Fibroblast of lung (primary cell): ENCODE measurements around the gene PRELP. TPM values are rescaled to one million over a fixed set of nuclear protein-coding genes. Genes with fewer than 3 reads are reported as not detected.

Source experiments
- DNase-seq, 2 donors: peaks; one replicate each; pipeline versions ENCODE4 v3.0.0 to v3.0.0-alpha.2; 2010; ENCODE audit warnings: low read depth in 2 of 2
- H2AFZ ChIP-seq: 2 replicates; pipeline ENCODE4 v1.5.1; 2012; ENCODE audit warnings: low read length, control low read depth, inconsistent platforms
- H3K27ac ChIP-seq: 2 replicates; pipeline ENCODE4 v1.5.1; 2011; ENCODE audit warnings: low read length, control low read depth; ENCODE audit not compliant: insufficient read depth
- H3K27me3 ChIP-seq: 2 replicates; pipeline ENCODE4 v1.5.1; 2011; ENCODE audit warnings: mild to moderate bottlenecking, low read length; ENCODE audit not compliant: control insufficient read depth, insufficient read depth
- H3K36me3 ChIP-seq: 2 replicates; pipeline ENCODE4 v1.5.1; 2011; ENCODE audit warnings: low read length; ENCODE audit not compliant: control insufficient read depth, insufficient read depth
- H3K4me1 ChIP-seq: 2 replicates; pipeline ENCODE4 v1.5.1; 2011; ENCODE audit warnings: low read length; ENCODE audit not compliant: control insufficient read depth, insufficient read depth; ENCODE audit errors: extremely low read depth
- H3K4me2 ChIP-seq: 2 replicates; pipeline ENCODE4 v1.5.1; 2011; ENCODE audit warnings: low read length, control low read depth; ENCODE audit not compliant: insufficient read depth; ENCODE audit errors: extremely low read depth
- H3K4me3 ChIP-seq, 4 experiments: fragments of 200-600 bp in 1 of 4; sonication (generic) in 1 of 4; replicated peaks in 1 of 4; 2 replicates each; pipeline ENCODE4 v1.5.1; 2011 to 2016; ENCODE audit warnings: low read length in 4 of 4, low read depth in 3 of 4, mild to moderate bottlenecking in 3 of 4, control low read depth in 2 of 4, inconsistent platforms in 1 of 4, mixed read lengths in 1 of 4; ENCODE audit not compliant: insufficient read depth in 1 of 4; ENCODE audit errors: control extremely low read depth in 1 of 4
- H3K79me2 ChIP-seq: 2 replicates; pipeline ENCODE4 v1.5.1; 2012; ENCODE audit warnings: mild to moderate bottlenecking, low read length, inconsistent platforms; ENCODE audit not compliant: control insufficient read depth, insufficient read depth
- H3K9ac ChIP-seq: 2 replicates; pipeline ENCODE4 v1.5.1; 2011; ENCODE audit warnings: mild to moderate bottlenecking, low read length, control low read depth; ENCODE audit not compliant: insufficient read depth
- H3K9me3 ChIP-seq: 2 replicates; pipeline ENCODE4 v1.5.1; 2012; ENCODE audit warnings: low read depth, low read length; ENCODE audit not compliant: control insufficient read depth, insufficient read depth
- H4K20me1 ChIP-seq: 2 replicates; pipeline ENCODE4 v1.5.1; 2011; ENCODE audit warnings: low read length; ENCODE audit not compliant: control insufficient read depth, insufficient read depth; ENCODE audit errors: extremely low read depth
- EZH2 ChIP-seq: IDR thresholded peaks from 2 replicates; pipeline ENCODE4 v1.5.1; 2012; ENCODE audit warnings: low read length, control low read depth, mild to moderate bottlenecking; ENCODE audit errors: missing control alignments
- polyA plus RNA-seq, 2 donors: library from polyadenylated mRNA; depleted of rRNA in 1 of 2; stranded (reverse) in 1 of 2; unstranded in 1 of 2; fragments of >200 nt; gene quantifications; 2 replicates each; pipeline ENCODE4 v1.2.1, GENCODE V29; 2011 to 2012; ENCODE audit warnings: missing spikeins in 1 of 2
- total RNA-seq: library from RNA; depleted of rRNA; stranded (reverse); fragments of >200 nt; gene quantifications from 2 replicates; pipeline ENCODE4 v1.2.1, GENCODE V29; 2014
- TF ChIP-seq, protein P1 (sequence below), 2 donors: IDR thresholded peaks in 1 of 2; conservative IDR thresholded peaks in 1 of 2; 1 replicate in 1 of 2; 2 replicates in 1 of 2; pipeline ENCODE4 v1.5.1; 2011 to 2012; ENCODE audit warnings: low read length in 2 of 2, control low read depth in 1 of 2, inconsistent platforms in 1 of 2, low read depth in 1 of 2, mild to moderate bottlenecking in 1 of 2

The PRELP gene
- total and polyA plus RNA-seq, 2 donors (not counting 1 experiment from before 2014, with no cell fraction given), result 4.5 to 13.9 TPM

DNA sequence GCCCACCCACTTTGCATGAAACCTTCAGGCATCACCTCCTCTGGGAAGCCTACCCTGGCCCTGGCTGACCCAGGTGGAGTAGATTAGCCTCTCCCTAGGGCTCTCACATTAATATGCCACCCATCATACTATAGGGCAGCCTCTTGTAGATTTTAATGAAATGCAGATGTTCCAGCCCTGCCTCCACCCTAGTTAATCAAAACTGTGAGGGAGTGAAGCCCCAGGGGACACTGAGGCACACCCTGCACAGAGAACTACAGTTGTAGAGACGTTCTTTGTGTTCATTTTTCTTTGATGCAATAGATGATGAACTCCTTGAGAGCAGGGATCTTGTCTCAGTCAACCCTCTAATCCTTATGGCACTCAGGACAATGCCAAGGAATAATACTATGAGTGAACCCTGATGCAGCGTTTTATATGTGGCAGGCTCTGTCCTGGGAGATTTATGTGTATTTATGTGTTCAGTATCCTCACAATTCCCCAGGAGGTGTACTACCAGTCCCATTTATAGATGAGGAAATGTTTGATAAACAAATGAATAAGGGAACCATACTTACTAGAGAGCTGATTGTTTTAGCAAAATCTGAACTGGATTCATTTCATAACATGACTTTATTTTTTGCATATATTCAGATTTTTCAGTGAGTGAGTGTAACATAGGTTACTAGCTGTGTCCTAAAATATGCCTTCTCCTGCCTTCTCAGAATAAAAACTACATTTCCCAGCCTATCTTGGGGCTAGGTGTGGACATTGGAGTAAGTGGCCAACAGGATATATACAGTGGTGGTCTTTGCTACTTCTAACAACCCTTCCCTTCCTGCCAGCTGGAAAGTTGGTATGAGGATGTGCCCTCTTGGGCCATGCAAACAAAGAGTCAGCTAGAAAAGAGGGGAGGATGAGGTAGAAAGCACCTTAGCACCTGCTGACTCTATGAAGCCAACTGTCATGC lies 23.5 kb upstream of the PRELP start:
- Histone ChIP-seq H3K36me3 (no peaks in the 10 kb centered on the region), H2AFZ (no peak overlapping the region), H3K4me2 (no peak overlapping the region), H3K79me2 (no peaks in the 10 kb centered on the region), H3K27me3 (peaks cover 6% of the 10 kb centered on the region), H3K9me3 (no peaks in the 10 kb centered on the region), H3K27ac (no peak overlapping the region), H3K4me1 (peaks cover 2% of the 10 kb centered on the region), H3K9ac (no peak overlapping the region), H3K4me3 (no peak overlapping the region), H4K20me1 (no peaks in the 10 kb centered on the region)
- no peak for DNase-seq
- TF ChIP-seq EZH2, result no peak
- TF ChIP-seq, protein P1, sequence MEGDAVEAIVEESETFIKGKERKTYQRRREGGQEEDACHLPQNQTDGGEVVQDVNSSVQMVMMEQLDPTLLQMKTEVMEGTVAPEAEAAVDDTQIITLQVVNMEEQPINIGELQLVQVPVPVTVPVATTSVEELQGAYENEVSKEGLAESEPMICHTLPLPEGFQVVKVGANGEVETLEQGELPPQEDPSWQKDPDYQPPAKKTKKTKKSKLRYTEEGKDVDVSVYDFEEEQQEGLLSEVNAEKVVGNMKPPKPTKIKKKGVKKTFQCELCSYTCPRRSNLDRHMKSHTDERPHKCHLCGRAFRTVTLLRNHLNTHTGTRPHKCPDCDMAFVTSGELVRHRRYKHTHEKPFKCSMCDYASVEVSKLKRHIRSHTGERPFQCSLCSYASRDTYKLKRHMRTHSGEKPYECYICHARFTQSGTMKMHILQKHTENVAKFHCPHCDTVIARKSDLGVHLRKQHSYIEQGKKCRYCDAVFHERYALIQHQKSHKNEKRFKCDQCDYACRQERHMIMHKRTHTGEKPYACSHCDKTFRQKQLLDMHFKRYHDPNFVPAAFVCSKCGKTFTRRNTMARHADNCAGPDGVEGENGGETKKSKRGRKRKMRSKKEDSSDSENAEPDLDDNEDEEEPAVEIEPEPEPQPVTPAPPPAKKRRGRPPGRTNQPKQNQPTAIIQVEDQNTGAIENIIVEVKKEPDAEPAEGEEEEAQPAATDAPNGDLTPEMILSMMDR (conservative IDR thresholded peaks at IDR 0.05 in 1 of 2, IDR thresholded peaks at IDR 0.05 in 1 of 2; ENCODE audit: low read depth in 1 of 2, low read length in 2 of 2), result no peak

DNA sequence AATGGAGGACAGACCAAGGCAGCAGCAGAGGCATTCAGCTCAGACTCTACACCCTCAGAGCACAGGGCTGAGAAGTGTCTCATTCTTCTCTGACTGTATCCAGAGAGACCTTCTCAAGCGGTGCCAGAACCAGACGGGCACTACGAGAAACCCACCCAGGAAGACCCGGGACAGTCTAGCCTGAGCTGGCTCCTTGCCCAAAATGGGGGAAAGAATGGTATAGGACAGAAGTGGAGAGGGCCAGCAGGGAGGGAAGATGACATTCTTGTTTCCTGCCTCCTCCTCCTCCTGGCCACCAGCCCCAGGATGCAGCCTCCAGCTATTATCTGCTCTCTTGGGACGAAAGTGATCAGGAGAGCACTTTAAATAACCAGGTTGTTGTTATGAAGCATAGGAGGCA lies 22.6 kb upstream of the PRELP start:
- no peaks in the 10 kb centered on the region for H3K79me2 ChIP-seq
- H3K27me3 ChIP-seq, result peaks cover 6% of the 10 kb centered on the region
- H4K20me1 ChIP-seq, result no peaks in the 10 kb centered on the region
- no peak overlapping the region for H3K4me2 ChIP-seq
- peaks cover 2% of the 10 kb centered on the region for H3K4me1 ChIP-seq
- H3K9ac ChIP-seq, result no peak overlapping the region
- no peaks in the 10 kb centered on the region for H3K9me3 ChIP-seq
- no peak for DNase-seq
- H3K27ac ChIP-seq, result no peak overlapping the region
- TF ChIP-seq, protein P1 (conservative IDR thresholded peaks at IDR 0.05 in 1 of 2, IDR thresholded peaks at IDR 0.05 in 1 of 2; ENCODE audit: low read depth in 1 of 2, low read length in 2 of 2), result no peak
- TF ChIP-seq EZH2, result no peak
- no peaks in the 10 kb centered on the region for H3K36me3 ChIP-seq
- H3K4me3 ChIP-seq, result no peak overlapping the region
- H2AFZ ChIP-seq, result no peak overlapping the region

DNA sequence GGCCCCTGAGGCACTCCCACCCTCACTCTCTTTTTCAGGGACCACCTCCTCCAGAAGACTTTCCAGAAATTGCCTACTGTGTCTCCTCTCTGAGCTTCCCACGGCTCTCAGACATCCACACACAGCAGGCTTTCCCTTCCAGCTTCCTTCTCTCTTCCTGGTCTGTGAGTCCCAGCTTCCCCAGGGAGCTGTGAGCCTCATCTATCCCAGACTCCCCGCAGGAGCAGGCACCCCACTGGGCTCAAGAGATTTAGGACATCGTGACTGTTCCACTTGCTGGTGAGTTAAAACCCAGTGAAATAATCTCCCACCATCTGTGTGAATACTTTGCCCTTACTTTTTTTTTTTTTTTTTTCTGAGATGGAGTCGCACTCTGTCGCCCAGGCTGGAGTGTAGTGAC lies 22.0 kb upstream of the PRELP start:
- no peak overlapping the region for H3K9ac ChIP-seq
- DNase-seq, result no peak
- no peaks in the 10 kb centered on the region for H3K79me2 ChIP-seq
- H3K36me3 ChIP-seq, result no peaks in the 10 kb centered on the region
- no peak overlapping the region for H3K27ac ChIP-seq
- peaks cover 2% of the 10 kb centered on the region for H3K4me1 ChIP-seq
- TF ChIP-seq, protein P1 (conservative IDR thresholded peaks at IDR 0.05 in 1 of 2, IDR thresholded peaks at IDR 0.05 in 1 of 2; ENCODE audit: low read depth in 1 of 2, low read length in 2 of 2), result no peak
- TF ChIP-seq EZH2, result no peak
- H3K27me3 ChIP-seq, result peaks cover 6% of the 10 kb centered on the region
- H3K4me2 ChIP-seq, result no peak overlapping the region
- no peaks in the 10 kb centered on the region for H3K9me3 ChIP-seq
- H4K20me1 ChIP-seq, result no peaks in the 10 kb centered on the region
- no peak overlapping the region for H2AFZ ChIP-seq
- H3K4me3 ChIP-seq, result no peak overlapping the region
